RWPE1 (cell line): ENCODE measurements around the gene CERS2.

Experiments used
- CTCF ChIA-PET: fragments of 350-600 bp; sonication (Branson Sonifier 250); formaldehyde crosslinking; extraction: SDS; loops from one replicate; lab custom pipeline; 2021; lab: Yijun Ruan, JAX
- POLR2A ChIA-PET: fragments of 400-600 bp; formaldehyde crosslinking; extraction: SDS; loops from one replicate; lab custom pipeline; 2020; ENCODE audit warnings: antibody characterized with exemption; ENCODE audit not compliant: low non-redundant PET; lab: Yijun Ruan, JAX
- DNase-seq: peaks from one replicate; pipeline ENCODE4 v3.0.0; 2012; ENCODE audit warnings: low spot score
- H3K27ac ChIP-seq: fragments of 450-650 bp; 2 replicates; pipeline ENCODE4 v1.5.1; 2017
- CTCF ChIP-seq: fragments of 450-650 bp; conservative IDR thresholded peaks from 2 replicates; pipeline ENCODE4 v1.5.1; 2017; ENCODE audit warnings: low read depth, mild to moderate bottlenecking

CERS2 gene

DNA sequence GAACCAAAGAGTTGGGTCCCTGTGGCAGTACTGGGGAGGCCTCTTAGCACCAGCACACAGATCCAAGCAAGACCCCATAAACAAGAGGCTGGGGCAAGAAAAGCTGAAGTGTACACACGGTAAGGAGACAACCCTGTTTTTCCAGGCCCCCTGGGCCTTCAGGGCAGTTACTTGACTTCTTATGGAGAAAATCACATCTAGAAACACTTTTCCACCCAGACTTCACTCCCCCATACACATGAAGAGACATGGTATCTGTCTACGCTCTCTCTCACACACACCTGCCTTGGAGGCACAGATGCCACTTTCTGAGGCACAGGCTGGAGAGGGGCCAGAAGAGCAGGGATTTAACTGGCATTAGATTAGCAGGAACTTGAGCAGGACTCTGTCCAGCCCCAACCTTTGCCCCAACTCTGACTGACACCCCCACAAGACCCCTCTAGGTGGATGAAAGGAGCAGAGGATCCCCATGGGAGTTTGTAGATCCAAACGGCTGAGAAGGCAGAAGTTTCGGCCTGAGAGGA is 2.2 kb downstream of the CERS2 start:
- ChIA-PET CTCF (interaction anchor here (0.6 kb wide), 1 partner anchor 17 kb away, joined by 4 read pairs; no protein-coding TSS in a partner anchor), POLR2A (no interaction called here)
- peak overlapping the region; percentile 91 for H3K27ac ChIP-seq
- no peak for TF ChIP-seq CTCF
- no peak for DNase-seq

- ChIA-PET CTCF (no interaction called here), POLR2A (no interaction called here)
- no peak for DNase-seq
- TF ChIP-seq CTCF: no peak
- H3K27ac ChIP-seq: peak overlapping the region; percentile 91
These were observed 2.8 kb downstream of the CERS2 start for GRCh38 chr1:150971583-150972416.

DNA sequence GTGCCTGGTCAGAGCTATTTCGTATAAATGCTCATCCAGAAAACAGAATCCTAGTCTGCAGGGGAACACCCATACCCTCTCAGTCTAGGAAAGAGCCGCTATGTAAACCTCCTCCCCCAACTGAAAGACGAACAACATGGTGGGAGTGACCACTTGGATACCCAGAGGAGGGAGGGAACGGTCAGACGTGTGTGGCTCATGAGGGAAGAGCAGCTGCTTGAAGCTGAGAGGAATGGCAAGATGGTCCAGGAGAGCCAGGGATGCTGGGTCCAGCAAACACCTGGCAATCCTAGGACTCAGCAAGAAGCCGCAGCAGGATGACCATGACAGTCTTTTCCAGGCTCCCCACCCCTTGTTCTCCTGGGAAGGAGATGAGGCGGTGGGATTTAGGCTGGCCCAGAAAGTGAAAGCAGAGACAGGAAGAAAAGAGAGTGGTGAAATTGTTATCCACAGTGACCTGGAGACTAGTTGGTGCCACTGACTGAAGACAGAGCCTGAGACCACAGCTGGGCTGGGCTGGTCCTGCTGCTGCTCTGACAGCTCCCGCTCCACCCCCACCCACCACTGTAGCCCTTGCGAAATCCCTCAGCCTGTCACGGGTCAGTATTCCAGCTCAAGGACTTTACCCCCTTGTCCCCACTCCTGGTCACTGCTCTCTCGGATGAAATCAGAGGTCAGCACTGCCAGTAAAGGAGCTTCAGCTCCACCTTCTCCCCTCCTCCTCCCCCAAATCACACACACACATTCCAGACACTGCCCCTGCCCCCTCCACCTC is 3.6 kb downstream of the CERS2 start:
- no peak for TF ChIP-seq CTCF
- peak overlapping the region; percentile 91 for H3K27ac ChIP-seq
- POLR2A ChIA-PET: no interaction called here
- CTCF ChIA-PET: no interaction called here
- DNase-seq: no peak

DNA sequence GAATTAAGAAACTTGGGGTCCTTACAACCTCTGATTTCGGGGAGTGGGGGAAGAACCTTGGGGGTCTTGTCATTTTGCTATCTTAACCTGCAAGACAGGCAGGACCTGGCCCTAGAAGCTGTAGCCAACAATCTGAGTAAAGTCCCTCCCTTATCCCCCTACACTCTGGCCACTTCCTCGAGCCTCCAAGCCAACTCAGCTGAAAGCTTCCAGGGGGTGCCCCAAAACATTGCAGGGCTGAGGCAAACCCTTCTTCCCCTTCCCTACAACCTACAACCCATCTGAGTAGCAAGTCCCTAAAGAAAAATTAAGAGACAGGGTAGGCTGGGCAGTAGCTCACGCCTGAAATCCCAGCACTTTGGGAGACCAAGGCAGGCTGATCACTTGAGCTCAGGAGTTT is 5.0 kb downstream of the CERS2 start:
- ChIA-PET CTCF (no interaction called here), POLR2A (no interaction called here)
- no peak for TF ChIP-seq CTCF
- H3K27ac ChIP-seq: peak overlapping the region; percentile 91
- no peak for DNase-seq

- peak overlapping the region; percentile 91 for H3K27ac ChIP-seq
- POLR2A ChIA-PET: no interaction called here
- DNase-seq: no peak
- CTCF ChIA-PET: interaction anchor here (1.0 kb wide), 1 partner anchor 11 kb away, joined by 4 read pairs; no protein-coding TSS in a partner anchor
- TF ChIP-seq CTCF: no peak
These were observed 6.1 kb downstream of the CERS2 start for GRCh38 chr1:150968491-150968890.

- DNase-seq: no peak
- TF ChIP-seq CTCF: no peak
- POLR2A ChIA-PET: no interaction called here
- H3K27ac ChIP-seq: peak overlapping the region; percentile 91
- CTCF ChIA-PET: no interaction called here
These were observed 6.7 kb downstream of the CERS2 start for GRCh38 chr1:150967936-150968335.
